Vagina (tissue), 2 donors: Measurements from ENCODE around the gene RAB28.

Experiments
- POLR2A ChIP-seq, 2 donors: fragments of 450-650 bp; IDR thresholded peaks; one replicate each; pipeline ENCODE4 v1.6.1; 2017; ENCODE audit warnings: antibody characterized with exemption in 2 of 2, mild to moderate bottlenecking in 2 of 2, moderate library complexity in 2 of 2
- TF ChIP-seq, protein P1 (sequence below), 3 experiments: fragments of 450-650 bp in 2 of 3; fragments of 200-600 bp in 1 of 3; sonication (generic) in 1 of 3; IDR thresholded peaks; one replicate each; pipeline ENCODE4 v1.5.1; 2017 to 2019; ENCODE audit warnings: antibody characterized with exemption in 3 of 3, mild to moderate bottlenecking in 2 of 3, moderate library complexity in 2 of 3

DNA sequence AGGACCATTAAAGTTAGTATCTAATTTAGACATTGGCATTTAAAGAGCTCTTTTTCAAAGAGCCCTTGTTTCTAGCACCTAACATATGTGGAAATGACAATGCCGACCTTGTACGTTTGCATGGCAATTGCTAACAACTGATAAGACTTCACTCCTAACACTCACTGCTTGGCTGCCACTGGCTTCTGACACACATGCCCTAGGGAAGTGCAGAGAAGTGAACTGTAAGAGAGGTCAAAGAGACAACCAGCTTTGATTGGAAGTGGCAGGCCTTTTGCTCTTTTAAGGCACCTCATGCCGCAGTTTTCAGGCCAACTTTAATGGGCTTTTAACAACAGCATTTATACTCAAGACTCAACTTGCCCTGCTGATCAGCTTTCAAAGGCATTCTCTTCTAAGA, 158.4 kb downstream of the RAB28 start:
- no peak for TF ChIP-seq POLR2A (IDR thresholded peaks at IDR 0.05)
- TF ChIP-seq, protein P1, sequence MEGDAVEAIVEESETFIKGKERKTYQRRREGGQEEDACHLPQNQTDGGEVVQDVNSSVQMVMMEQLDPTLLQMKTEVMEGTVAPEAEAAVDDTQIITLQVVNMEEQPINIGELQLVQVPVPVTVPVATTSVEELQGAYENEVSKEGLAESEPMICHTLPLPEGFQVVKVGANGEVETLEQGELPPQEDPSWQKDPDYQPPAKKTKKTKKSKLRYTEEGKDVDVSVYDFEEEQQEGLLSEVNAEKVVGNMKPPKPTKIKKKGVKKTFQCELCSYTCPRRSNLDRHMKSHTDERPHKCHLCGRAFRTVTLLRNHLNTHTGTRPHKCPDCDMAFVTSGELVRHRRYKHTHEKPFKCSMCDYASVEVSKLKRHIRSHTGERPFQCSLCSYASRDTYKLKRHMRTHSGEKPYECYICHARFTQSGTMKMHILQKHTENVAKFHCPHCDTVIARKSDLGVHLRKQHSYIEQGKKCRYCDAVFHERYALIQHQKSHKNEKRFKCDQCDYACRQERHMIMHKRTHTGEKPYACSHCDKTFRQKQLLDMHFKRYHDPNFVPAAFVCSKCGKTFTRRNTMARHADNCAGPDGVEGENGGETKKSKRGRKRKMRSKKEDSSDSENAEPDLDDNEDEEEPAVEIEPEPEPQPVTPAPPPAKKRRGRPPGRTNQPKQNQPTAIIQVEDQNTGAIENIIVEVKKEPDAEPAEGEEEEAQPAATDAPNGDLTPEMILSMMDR (IDR thresholded peaks at IDR 0.05) = no peak
